ENCODE data around the gene ENPP7.
A peak's percentile ranks its signal among the peaks of the same experiment; 100 is the strongest.
"Not testable (repeated sequence)": the region's sequence is repeated elsewhere in the genome, so short reads cannot be mapped to it uniquely, and the experiment has no call there.

The ENPP7 gene

DNA sequence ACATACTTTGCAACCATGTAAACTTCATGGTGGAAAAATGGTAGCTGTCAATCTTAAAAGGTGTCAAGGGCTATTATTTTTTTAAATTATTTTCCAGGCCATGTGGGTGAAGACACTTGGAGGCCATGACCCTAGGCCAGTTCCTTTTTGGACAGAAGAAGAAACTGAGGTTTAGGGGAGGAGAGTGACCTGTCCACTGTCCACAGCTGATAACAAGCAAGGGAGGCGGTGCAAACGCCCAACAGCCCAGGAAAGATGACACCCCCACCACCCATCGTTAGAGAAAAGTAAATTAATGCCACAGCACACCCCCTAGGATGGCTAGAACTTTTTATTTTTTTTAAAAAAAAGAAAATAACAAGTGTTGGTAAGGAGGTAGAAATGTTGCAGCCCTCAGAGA, 19.2 kb downstream of the ENPP7 start:
- DNase-seq: no peak

GRCh38 chr17:79750650-79751545, 20.2 kb downstream of the ENPP7 start:
- DNase-seq: no peak

DNA sequence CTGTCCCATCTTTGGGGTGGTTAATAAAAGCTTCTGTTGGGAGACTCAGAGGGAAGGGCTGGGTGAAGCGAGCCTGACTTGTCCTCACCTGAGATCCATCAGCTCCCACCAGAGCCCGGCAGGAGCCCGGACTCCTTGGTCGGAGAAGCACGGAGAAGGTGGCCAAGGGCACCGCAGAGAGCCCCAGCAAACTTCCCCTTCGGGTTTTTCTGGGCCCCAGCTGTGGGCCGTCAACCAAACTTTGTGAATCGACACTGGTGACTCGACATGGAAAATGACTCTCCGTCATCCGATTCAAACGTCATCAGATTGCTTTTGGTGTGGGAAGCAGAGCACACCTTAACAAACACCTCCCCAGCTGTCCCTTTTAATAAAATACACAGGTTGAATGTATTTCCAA, 21.4 kb downstream of the ENPP7 start:
- peak; percentile 49 for DNase-seq

- no peak for DNase-seq
These were observed 23.6 kb downstream of the ENPP7 start for GRCh38 chr17:79754370-79754769.

DNA sequence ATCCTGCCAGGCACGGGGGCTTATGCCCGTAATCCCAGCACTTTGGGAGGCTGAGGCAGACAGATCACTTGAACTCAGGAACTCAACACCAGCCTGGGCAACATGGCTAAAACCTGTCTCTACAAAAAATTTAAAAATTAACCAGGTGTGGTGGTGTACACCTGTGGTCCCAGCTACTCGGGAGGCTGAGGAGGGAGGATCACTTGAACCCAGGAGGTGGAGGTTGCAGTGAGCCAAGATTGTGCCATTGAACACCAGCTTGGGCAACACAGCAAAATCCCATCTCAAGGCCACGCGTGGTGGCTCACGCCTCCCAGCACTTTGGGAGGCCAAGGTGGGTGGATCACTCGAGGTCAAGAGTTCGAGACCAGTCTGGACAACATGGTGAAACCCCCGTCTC, 24.2 kb downstream of the ENPP7 start:
- DNase-seq: not testable (repeated sequence)

- DNase-seq: no peak
These were observed 24.8 kb downstream of the ENPP7 start for GRCh38 chr17:79755591-79755990.

- DNase-seq: no peak
These were observed 26.5 kb downstream of the ENPP7 start for GRCh38 chr17:79757140-79757745.

- DNase-seq: no peak
These were observed 27.5 kb downstream of the ENPP7 start for GRCh38 chr17:79758271-79758670.

GRCh38 chr17:79760197-79760906, 29.6 kb downstream of the ENPP7 start:
- DNase-seq: no peak

GRCh38 chr17:79761894-79762589, 31.3 kb downstream of the ENPP7 start:
- no peak for DNase-seq

DNA sequence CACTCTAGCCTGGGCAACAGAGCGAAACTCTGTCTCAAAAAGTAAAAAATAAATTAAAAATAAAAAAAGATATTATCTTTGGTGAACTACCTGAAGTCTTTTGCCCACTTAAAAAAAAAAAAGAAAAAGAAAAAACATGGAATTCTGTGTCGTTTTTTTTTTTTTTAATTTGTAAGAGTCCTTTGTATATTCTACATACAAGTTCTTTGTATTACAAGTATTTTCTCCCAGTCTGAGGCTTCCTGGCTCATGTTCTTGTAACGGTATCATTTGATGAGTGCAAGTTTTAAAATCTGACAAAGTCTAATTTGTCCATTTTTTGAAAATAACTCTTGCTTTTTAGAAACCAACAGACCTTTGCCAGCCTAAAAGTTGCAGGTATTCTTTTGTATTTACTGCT, 35.0 kb downstream of the ENPP7 start:
- no peak for DNase-seq

DNA sequence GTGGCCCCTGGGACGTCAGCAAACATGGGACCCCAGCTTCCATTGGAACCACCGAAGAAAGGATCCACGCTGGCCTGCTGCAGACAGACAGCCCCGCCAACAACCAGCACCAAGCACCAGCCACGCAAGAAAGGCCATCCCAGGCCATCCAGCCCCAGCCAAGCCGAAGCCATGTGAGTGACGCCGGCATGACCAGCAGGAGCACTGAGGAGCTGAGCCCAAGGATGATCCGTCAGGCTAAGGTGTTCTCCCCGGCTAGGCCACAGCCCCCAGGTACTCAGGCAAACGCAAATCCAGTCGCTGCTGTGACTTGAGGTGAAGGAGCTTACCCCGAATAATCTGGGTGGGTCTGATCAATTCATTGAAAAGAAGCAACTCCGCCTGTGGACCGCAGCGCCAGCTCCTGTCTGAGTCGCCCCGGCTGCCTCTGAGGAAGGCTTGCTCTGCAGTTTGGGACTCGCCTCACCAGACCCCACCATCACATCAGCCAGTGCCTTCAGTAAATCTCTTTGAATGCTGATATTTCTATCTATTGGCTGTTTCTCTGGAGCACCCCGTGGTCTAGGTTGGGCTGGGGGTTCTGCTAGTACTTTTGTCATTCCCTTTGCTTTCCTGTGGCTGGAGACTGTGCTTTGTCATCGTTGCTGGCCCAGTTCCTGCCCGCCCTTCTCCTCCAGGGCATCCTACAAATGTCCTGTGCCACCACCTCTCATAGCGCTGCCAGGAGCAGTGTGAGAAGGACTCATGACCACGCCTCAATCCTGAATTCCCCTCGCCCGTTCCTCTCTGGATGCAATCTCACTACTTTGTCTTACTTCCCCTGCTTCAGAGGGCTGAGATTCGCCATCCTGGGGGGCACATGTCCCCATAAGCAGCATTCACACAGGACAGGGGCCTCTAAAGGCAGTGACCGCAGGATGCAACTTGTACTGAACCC, 39.1 kb downstream of the ENPP7 start:
- no peak for DNase-seq

DNA sequence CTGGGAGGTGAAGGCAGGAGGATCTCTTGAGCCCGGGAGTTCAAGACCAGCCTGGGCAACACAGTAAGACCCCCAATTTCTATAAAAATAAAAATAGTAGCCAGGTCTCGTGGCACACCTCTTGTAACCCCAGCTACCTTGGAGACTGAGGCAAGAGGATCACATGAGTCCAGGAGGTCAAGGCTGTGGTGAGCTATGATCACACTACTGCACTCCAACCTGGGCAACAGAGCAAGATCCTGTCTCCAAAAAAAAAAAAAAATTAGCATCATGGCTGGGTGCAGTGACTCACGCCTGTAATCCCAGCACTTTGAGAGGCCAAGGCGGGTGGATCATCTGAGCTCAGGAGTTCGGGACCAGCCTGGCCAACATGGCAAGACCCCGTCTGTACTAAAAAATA, 40.5 kb downstream of the ENPP7 start:
- DNase-seq: no peak

GRCh38 chr17:79772726-79773125, 42.0 kb downstream of the ENPP7 start:
- DNase-seq: not testable (repeated sequence)

DNA sequence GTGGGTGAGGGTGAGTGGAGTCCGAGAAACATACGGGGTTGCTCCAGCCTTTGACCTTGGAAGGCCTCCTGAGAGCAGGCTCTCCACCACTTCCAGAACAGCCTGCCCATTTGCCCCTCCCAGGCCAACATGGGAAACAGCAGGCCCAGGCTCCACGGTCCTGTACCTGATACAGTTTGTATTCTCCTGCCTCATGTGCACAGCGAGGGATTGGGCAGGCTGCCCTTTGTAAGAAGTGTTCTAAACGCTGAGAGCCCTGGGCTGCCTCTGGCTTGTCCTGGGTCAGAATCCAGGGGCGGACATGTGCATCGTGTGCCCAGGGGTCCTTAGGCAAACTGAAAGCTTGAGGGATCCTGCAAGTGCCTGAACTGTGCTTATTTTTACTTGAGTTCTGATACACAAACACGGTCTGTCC, 43.8 kb downstream of the ENPP7 start:
- DNase-seq: no peak

GRCh38 chr17:79775632-79776031, 44.9 kb downstream of the ENPP7 start:
- no peak for DNase-seq

DNA sequence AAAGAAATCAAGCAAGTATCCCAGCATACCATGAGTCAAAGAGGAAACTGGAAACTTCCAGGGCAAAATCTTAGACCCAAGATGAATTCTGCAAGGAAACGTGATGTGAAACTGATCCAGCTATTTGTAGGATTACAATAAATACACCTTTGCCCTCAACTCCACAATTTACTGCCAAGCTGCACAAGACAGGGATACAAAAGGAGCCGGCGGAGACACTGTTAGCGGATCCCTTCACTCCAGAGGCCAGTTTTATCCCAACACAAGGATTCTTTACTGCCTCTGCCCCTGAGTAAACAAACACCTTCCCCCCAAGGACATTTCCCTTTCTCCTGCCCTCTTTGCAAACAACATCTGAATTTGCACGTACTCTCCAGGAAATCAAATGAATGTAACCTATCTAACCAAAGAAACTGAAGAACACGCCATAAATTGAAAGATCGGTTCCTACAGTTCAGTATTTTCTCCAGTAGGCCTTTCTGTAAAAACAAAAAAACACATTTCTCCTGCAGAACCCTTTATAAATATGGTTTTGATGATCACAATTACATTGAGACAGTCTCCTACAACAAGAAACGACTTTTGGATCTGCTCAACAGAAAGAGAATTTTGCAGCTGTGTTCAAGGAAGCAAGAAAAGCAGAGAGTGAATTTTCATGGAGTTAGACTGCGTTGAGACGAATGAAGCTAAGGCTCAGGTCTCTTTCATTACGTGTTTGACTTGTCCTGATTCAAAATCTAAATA, 45.8 kb downstream of the ENPP7 start:
- no peak for DNase-seq

DNA sequence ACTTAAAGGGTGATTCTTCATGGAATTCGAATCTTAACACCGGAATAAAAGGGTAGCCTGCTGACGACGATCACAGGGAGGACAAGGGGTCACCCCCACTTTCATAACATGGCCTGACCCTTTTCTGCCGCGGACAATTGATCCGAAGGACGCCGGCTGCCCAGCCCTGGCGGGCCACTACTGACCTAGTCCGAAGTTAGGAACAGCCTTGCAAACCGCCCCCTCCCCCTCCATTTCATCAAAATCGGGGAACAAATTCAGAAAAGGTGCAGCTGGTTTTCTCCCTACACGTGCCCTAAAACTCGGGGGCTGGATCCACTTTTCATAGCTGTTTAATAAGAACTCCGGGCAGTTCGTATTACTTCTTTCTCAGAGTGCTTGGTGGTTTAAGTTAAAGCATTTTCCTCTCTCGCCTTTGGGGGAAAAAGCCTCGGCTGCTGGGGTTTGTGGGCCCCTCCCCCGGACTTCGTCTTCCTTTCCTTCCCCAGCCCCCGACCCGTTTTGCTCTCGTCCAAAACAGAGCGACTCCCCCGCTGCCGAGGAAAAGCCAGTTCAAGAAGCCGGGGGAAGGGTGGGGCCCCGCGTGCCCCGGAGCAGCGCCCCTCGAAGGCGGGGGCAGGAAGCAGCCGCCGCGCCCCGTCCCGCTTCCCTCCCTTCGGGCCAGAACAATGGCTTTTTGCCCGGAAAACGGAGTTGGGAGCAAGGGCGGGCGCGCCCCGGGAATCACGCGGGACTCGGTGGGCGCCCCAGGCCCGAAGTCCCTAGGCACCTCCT, 46.6 kb downstream of the ENPP7 start:
- peak; percentile 56 for DNase-seq

DNA sequence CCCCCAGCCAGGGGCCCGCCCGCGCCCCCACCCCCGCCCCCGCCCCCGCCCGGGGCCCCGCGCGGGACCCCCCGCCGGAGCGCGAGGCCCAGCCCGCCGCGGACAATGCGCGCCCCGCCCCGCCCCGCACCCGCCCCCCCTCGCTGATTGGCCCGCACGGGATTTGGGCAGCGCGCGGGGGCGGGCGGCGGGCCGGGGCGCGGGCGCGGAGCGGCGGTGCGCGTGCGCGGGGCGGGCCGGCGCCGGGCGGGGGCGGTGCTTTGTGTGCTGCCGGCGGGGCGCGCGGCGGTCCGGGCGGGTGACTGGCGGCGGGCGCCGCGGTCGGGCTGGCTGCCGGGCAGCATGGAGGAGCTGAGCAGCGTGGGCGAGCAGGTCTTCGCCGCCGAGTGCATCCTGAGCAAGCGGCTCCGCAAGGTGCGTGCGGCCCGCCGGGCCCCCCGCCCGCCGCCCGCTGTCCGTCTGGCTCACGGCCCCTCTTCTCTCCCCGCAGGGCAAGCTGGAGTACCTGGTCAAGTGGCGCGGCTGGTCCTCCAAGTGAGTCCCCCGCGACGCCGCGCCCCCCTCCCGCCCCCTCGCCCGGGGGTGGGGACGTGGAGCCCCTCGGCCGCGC, 47.3 kb downstream of the ENPP7 start, which contains the start of gene CBX2:
Gene CBX2, plus strand, starts transcription at position 255 of the 610 bp plus-strand sequence. Its CDS starts 88 bp downstream, at position 343.
- DNase-seq: peak; percentile 88

All from stimulated activated CD4-positive, alpha-beta T cell treated with anti-CD3 and anti-CD28 coated beads, Interleukin-15, amount 100 ng/mL, for 24 hours (primary cell).